ENCODE data around the gene OR2AG1.

The OR2AG1 gene, protein sequence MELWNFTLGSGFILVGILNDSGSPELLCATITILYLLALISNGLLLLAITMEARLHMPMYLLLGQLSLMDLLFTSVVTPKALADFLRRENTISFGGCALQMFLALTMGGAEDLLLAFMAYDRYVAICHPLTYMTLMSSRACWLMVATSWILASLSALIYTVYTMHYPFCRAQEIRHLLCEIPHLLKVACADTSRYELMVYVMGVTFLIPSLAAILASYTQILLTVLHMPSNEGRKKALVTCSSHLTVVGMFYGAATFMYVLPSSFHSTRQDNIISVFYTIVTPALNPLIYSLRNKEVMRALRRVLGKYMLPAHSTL

DNA sequence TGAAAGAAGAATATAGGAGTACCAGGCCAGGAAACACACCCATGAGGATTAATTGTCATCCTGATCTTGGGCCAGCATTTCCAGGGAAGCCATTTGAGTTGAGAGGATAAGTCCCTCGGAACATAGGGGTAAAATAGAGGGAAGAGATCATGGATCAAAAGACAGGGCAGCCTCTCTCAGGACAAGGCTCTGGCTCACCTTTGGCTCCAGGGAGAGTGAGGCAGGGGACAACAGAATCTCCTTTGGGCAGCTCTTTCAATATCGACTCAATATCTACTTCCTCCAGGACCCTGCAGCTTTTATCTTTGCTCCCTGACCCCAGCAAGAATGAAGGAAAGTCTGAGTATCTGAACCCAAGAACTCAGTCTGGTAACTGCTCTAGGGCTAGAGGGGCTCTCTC lies at the start of gene OR2AG1:
OR2AG1 (plus strand) TSS at position 301 of the 400 bp plus-strand sequence. CDS start 2,018 bp downstream, outside the sequence.
- no peak within 1 kb of the TSS for H3K4me3 ChIP-seq (ENCODE audit: low read depth, low read length)
- TF ChIP-seq CTCF (IDR thresholded peaks at IDR 0.05; ENCODE audit: low read depth, low read length): no peak

- no peak for TF ChIP-seq CTCF (IDR thresholded peaks at IDR 0.05; ENCODE audit: low read depth, low read length)
- H3K4me3 ChIP-seq (ENCODE audit: low read depth, low read length): no peak overlapping the region
Measured at GRCh38 chr11:6733326-6734275, 49.2 kb upstream of the OR2AG1 start.

DNA sequence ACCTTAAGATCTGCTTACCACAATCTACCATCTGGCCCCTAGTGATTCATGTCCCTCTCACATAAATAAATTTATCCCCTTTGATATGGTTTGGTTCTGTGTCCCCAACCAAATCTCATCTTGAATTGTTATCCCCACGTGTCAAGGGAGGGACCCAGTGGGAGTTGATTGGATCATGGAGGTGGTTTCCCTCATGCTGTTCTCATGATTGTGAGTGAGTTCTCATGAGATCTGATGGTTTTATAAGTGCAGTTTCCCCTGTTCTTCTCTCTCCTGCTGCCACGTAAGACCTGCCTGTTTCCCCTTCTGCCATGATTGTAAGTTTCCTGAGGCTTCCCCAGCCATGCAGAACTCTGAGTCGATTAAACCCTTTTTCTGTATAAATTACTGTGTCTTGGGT lies 48.2 kb upstream of the OR2AG1 start:
- TF ChIP-seq CTCF (IDR thresholded peaks at IDR 0.05; ENCODE audit: low read depth, low read length): no peak
- no peak overlapping the region for H3K4me3 ChIP-seq (ENCODE audit: low read depth, low read length)

GRCh38 chr11:6735306-6735705 lies 47.5 kb upstream of the OR2AG1 start:
- H3K4me3 ChIP-seq (ENCODE audit: low read depth, low read length): no peak overlapping the region
- no peak for TF ChIP-seq CTCF (IDR thresholded peaks at IDR 0.05; ENCODE audit: low read depth, low read length)

GRCh38 chr11:6736495-6737121 lies 46.2 kb upstream of the OR2AG1 start:
- H3K4me3 ChIP-seq (ENCODE audit: low read depth, low read length): no peak overlapping the region
- TF ChIP-seq CTCF (IDR thresholded peaks at IDR 0.05; ENCODE audit: low read depth, low read length): no peak

DNA sequence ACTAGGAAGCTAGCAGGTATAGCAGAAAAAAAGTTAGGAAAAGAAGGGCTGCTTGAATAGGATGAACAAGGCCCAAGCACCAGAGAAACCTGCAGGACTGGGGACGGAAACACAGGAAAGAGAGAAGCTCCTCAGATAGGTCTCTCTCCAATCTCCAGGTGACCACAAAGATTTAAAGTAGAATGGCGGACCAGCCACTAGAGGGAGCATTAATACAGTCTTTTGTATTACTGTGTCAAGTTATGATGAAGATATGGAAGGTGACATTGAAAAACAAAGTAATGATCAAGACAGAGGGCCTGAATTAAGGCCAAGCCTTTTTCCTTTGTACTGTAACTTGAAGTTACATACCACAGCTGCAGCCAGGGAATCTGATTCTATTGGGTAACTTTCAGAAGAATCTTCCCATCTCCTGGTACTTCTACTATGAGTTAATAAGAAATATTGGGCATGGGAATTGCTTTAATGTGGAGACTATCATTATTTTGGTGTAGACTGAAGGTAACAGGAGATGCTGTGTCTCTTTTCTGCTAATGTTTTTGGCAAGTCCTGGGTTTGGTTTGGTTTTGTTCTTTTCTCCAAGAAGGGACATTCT lies 44.9 kb upstream of the OR2AG1 start:
- peak; percentile 57; the same call in 1 of the 2 replicates for TF ChIP-seq CTCF (IDR thresholded peaks at IDR 0.05; ENCODE audit: low read depth, low read length)
- no peak overlapping the region for H3K4me3 ChIP-seq (ENCODE audit: low read depth, low read length)

Data from WI38 (cell line).